ENCODE measurements around the gene CLRN1. TPM values are rescaled to one million over a fixed set of nuclear protein-coding genes. Genes with fewer than 3 reads are reported as not detected.
"Not testable (repeated sequence)": the region's sequence is repeated elsewhere in the genome, so short reads cannot be mapped to it uniquely, and the experiment has no call there.

CLRN1 gene
- total RNA-seq, 1 experiment from 2014 or later: not detected

- H3K36me3 ChIP-seq (ENCODE audit: low read depth): no peaks in the 10 kb centered on the region
- no peak overlapping the region for H3K4me3 ChIP-seq
- no peak overlapping the region for H3K27ac ChIP-seq
- DNase-seq: no peak
- TF ChIP-seq, protein P1, sequence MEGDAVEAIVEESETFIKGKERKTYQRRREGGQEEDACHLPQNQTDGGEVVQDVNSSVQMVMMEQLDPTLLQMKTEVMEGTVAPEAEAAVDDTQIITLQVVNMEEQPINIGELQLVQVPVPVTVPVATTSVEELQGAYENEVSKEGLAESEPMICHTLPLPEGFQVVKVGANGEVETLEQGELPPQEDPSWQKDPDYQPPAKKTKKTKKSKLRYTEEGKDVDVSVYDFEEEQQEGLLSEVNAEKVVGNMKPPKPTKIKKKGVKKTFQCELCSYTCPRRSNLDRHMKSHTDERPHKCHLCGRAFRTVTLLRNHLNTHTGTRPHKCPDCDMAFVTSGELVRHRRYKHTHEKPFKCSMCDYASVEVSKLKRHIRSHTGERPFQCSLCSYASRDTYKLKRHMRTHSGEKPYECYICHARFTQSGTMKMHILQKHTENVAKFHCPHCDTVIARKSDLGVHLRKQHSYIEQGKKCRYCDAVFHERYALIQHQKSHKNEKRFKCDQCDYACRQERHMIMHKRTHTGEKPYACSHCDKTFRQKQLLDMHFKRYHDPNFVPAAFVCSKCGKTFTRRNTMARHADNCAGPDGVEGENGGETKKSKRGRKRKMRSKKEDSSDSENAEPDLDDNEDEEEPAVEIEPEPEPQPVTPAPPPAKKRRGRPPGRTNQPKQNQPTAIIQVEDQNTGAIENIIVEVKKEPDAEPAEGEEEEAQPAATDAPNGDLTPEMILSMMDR (conservative IDR thresholded peaks at IDR 0.05): no peak
- no peak for TF ChIP-seq EZH2 (IDR thresholded peaks at IDR 0.05; ENCODE audit: low read depth)
- ChIA-PET CTCF (no interaction called here), POLR2A (ENCODE audit: unreplicated experiment) (interaction anchor here (0.6 kb wide), 2 partner anchors 11 to 347 kb away, joined by 3 to 7 read pairs; no protein-coding TSS in a partner anchor)
- intact Hi-C loops (cut with micrococcal nuclease; ENCODE audit: unreplicated experiment): no loop called here
- no peaks in the 10 kb centered on the region for H3K79me2 ChIP-seq (ENCODE audit: low read depth)
- no peak overlapping the region for H3K4me2 ChIP-seq
- H4K20me1 ChIP-seq (ENCODE audit: insufficient read depth): no peaks in the 10 kb centered on the region
- H3K4me1 ChIP-seq (replicated peaks; ENCODE audit: insufficient read depth): no peaks in the 10 kb centered on the region
- BruUV-seq (replicated peaks): no TSS peak
- H3K9me3 ChIP-seq (ENCODE audit: insufficient read depth, low read depth): no peaks in the 10 kb centered on the region
- H2AFZ ChIP-seq: no peak overlapping the region
- H3F3A ChIP-seq (ENCODE audit: insufficient read depth, low read depth): no peaks in the 10 kb centered on the region
- no peaks in the 10 kb centered on the region for H3K9me2 ChIP-seq (ENCODE audit: insufficient read depth)
- no peaks in the 10 kb centered on the region for H3K27me3 ChIP-seq (ENCODE audit: insufficient read depth, low read depth)
Measured at GRCh38 chr3:150995510-150995909, 23.0 kb upstream of the CLRN1 start.

DNA sequence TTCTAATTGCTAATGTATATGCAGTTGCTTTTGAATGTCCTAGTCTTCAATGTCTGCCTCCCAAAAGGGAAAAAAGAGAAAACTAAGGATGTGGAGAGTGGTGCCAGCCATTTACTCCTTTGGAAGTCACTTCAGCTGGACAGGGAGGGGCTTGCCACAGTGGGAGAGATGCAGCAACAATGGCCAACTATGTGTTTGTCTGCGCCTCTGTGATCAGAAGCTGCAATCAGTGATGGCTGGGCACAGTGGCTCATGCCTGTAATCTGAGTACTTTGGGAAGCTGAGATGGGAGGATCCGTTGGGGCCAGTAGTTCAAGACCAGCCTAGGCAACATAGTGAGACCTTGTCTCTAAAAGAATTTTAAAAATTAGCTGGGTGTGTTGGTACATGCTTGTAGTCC lies 16.7 kb upstream of the CLRN1 start:
- no peak overlapping the region for H3K27ac ChIP-seq
- H2AFZ ChIP-seq: no peak overlapping the region
- DNase-seq: no peak
- no peaks in the 10 kb centered on the region for H3K9me2 ChIP-seq (ENCODE audit: insufficient read depth)
- ChIA-PET POLR2A (ENCODE audit: unreplicated experiment) (no interaction called here), CTCF (no interaction called here)
- no peak overlapping the region for H3K4me3 ChIP-seq
- no peaks in the 10 kb centered on the region for H3K4me1 ChIP-seq (replicated peaks; ENCODE audit: insufficient read depth)
- no peaks in the 10 kb centered on the region for H3K79me2 ChIP-seq (ENCODE audit: low read depth)
- no peaks in the 10 kb centered on the region for H3F3A ChIP-seq (ENCODE audit: insufficient read depth, low read depth)
- no peaks in the 10 kb centered on the region for H3K27me3 ChIP-seq (ENCODE audit: insufficient read depth, low read depth)
- BruUV-seq (replicated peaks): no TSS peak
- intact Hi-C loops (cut with micrococcal nuclease; ENCODE audit: unreplicated experiment): no loop called here
- no peak overlapping the region for H3K4me2 ChIP-seq
- H4K20me1 ChIP-seq (ENCODE audit: insufficient read depth): no peaks in the 10 kb centered on the region; the same call in 1 of the 2 replicates
- no peak for TF ChIP-seq EZH2 (IDR thresholded peaks at IDR 0.05; ENCODE audit: low read depth)
- TF ChIP-seq, protein P1 (conservative IDR thresholded peaks at IDR 0.05): no peak
- no peaks in the 10 kb centered on the region for H3K36me3 ChIP-seq (ENCODE audit: low read depth)
- no peaks in the 10 kb centered on the region for H3K9me3 ChIP-seq (ENCODE audit: insufficient read depth, low read depth)

DNA sequence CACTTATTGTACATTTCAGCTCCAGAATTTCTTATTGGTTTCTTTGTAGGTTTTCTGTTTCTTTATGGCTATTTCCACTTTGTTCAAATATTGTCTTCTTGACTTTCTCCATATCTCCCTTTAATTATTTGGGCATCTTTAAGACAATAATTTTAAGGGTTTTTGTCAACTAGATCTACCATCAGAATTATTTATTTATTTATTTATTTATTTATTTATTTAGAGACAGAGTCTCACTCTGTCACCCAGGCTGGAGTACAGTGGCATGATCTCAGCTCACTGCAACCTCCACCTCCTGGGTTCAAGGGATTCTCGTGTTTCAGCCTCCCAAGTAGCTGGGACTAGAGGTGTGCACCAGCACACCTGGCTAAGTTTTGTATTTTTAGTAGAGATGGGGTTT lies 15.9 kb upstream of the CLRN1 start:
- POLR2A ChIA-PET (ENCODE audit: unreplicated experiment); H3K9me2 ChIP-seq (ENCODE audit: insufficient read depth); intact Hi-C loops (cut with micrococcal nuclease; ENCODE audit: unreplicated experiment); H2AFZ ChIP-seq; DNase-seq; H3K27ac ChIP-seq; CTCF ChIA-PET; H3K4me1 ChIP-seq (replicated peaks; ENCODE audit: insufficient read depth); H3K4me2 ChIP-seq; H3K36me3 ChIP-seq (ENCODE audit: low read depth); H3K27me3 ChIP-seq (ENCODE audit: insufficient read depth, low read depth); H4K20me1 ChIP-seq (ENCODE audit: insufficient read depth); BruUV-seq (replicated peaks); H3K79me2 ChIP-seq (ENCODE audit: low read depth); H3K9me3 ChIP-seq (ENCODE audit: insufficient read depth, low read depth); H3F3A ChIP-seq (ENCODE audit: insufficient read depth, low read depth); H3K4me3 ChIP-seq: not testable (repeated sequence)

GRCh38 chr3:150985711-150986110 lies 13.2 kb upstream of the CLRN1 start:
- ChIA-PET POLR2A (ENCODE audit: unreplicated experiment) (no interaction called here), CTCF (interaction anchor here (0.7 kb wide), 1 partner anchor 26 kb away, joined by 3 read pairs; no protein-coding TSS in a partner anchor)
- H3K27ac ChIP-seq: no peak overlapping the region
- no peak for DNase-seq
- no peak overlapping the region for H2AFZ ChIP-seq
- H3K4me2 ChIP-seq: no peak overlapping the region
- no peaks in the 10 kb centered on the region; the same call in 1 of the 2 replicates for H4K20me1 ChIP-seq (ENCODE audit: insufficient read depth)
- no peaks in the 10 kb centered on the region for H3K27me3 ChIP-seq (ENCODE audit: insufficient read depth, low read depth)
- intact Hi-C loops (cut with micrococcal nuclease; ENCODE audit: unreplicated experiment): no loop called here
- TF ChIP-seq EZH2 (IDR thresholded peaks at IDR 0.05; ENCODE audit: low read depth): no peak
- TF ChIP-seq, protein P1 (conservative IDR thresholded peaks at IDR 0.05): no peak
- no TSS peak for BruUV-seq (replicated peaks)
- no peaks in the 10 kb centered on the region for H3F3A ChIP-seq (ENCODE audit: insufficient read depth, low read depth)
- H3K9me2 ChIP-seq (ENCODE audit: insufficient read depth): no peaks in the 10 kb centered on the region
- H3K4me1 ChIP-seq (replicated peaks; ENCODE audit: insufficient read depth): no peaks in the 10 kb centered on the region
- H3K4me3 ChIP-seq: no peak overlapping the region
- no peaks in the 10 kb centered on the region for H3K9me3 ChIP-seq (ENCODE audit: insufficient read depth, low read depth)
- no peaks in the 10 kb centered on the region for H3K36me3 ChIP-seq (ENCODE audit: low read depth)
- no peaks in the 10 kb centered on the region for H3K79me2 ChIP-seq (ENCODE audit: low read depth)

Data from PC-9 (cell line).